GM19238 (cell line): ENCODE measurements around the gene EFEMP1.

ENCODE experiments used
- DNase-seq: peaks from one replicate; pipeline ENCODE4 v3.0.0; 2011; ENCODE audit warnings: low spot score; ENCODE audit not compliant: insufficient read length

Gene EFEMP1

DNA sequence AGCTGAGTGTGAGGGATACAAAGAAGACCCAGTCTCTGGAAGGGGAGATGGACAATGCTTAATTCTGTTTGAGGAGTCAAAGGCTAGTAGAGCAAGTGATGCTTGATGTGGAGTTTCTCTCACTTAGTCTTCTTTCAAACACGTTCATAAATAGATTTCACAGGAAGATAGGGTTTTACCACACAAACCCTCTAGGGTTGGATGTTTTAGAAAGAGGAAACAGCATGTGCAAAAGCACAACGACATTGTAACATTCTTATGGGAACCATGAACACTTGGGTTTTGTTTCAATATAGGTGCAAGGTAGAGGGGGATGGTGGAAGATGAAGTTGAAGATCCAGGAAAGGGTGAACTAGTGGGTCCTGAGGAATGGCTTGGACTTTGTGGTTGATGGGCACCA is 10.8 kb upstream of the EFEMP1 start:
- no peak for DNase-seq

DNA sequence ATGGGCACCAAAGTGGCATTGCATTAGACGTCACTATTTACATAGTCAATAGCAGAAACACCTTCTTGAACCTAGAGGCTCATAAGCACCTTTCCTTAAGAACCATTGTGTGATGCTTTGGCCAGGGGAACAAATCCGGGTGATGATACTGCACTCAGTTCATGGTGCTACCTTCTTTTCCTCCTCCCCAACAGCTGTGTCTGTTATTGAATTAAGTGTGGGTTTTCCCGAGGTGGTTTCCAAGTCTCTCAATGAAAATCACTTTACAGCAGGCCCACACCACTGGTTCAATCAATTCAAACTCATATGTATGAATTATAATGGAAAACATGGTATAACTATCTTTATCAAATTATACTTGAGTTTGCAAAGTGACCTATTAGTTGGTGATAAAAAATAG is 9.3 kb upstream of the EFEMP1 start:
- no peak for DNase-seq

DNA sequence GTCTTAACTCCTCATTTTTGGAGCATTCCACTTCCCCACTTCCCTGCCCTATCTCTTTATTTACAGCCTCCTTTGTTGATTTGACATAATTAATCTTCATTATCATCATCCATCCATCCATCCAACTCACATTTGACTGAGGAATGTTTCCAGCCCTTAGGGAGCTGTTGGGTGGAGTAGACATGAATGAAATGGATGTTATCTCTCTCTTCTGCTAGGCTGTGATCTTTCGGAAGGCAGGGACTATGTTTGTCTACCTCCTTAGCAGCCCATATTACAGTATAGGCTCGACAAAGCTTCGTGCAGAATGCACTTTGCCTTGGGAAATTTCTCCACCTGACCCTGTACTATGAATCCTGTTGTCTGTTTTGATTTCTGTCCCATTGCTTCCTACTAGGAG is 7.7 kb upstream of the EFEMP1 start:
- DNase-seq, result no peak

DNA sequence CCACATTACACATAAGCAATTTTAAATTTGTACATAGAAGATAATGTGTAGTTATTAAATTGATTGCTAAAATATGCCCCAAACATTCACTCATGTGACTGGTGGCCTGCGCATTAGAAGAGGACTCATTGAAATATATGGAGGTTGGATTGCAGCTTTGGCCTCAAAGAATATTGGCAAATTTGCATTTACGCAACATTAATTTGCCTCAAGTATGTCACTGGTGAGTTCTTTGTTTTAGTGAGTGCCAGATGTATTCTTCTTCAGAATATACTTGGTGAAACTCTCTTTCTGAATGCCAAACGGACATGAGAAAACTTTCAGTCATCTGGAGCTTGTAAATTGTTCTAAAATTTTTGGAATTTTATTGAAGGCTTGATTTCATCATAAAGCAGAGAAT is 5.9 kb upstream of the EFEMP1 start:
- DNase-seq, result no peak

DNA sequence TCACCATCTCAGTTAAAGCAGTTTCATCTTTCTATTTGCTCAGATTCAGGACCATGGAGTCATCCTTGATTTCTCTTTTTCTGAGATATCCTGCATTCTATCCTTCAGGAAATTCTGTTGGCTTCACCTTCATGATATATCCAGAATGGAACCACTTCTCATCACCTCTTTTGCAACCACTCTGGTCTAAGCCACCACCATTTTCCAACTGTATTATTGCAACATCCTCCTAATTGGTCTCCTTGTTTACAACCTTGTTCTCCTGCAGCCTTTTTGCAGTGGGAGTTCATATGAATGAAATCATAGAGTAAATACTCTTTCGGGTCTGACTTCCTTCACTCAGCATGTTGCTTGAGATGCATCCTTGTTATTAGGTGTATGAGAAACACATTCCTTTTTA is 3.4 kb upstream of the EFEMP1 start:
- no peak for DNase-seq

DNA sequence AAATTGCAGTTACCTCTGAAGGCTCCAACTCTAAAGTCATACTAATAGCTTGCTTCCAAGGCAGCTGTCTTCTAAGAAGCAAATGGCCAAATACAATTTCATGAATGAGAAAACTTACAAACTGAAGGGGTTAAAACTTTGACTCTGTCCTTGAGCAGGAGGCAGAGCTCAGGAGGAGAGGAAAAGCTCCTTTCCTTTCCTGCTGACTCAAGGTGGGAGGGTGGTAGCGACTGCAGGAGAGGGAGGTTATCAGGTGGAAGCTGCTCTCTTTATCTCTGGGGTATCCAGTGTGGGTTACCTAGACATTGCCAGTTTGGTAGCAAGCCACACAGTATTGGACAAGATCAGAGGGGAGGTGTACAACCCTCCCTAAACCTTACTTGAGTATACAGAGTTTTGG is 2.7 kb upstream of the EFEMP1 start:
- DNase-seq, result no peak

DNA sequence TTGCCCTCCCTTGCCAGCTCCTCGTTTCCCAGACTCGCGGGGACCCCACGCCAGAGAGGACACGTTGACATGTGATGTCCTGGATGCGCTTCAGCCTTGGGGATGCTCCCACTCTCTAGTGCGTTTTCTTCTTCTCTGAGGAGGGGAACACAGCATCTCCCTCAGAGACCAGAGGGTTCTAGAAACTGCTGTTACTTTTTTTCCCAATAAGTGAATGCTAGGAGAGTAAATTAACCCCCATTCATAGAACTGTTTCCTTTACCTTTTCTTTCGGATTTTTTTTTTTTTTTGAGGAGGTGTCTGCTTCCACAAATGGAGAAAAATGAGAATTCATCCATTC is 370 bp upstream of the EFEMP1 start:
- DNase-seq, result no peak

DNA sequence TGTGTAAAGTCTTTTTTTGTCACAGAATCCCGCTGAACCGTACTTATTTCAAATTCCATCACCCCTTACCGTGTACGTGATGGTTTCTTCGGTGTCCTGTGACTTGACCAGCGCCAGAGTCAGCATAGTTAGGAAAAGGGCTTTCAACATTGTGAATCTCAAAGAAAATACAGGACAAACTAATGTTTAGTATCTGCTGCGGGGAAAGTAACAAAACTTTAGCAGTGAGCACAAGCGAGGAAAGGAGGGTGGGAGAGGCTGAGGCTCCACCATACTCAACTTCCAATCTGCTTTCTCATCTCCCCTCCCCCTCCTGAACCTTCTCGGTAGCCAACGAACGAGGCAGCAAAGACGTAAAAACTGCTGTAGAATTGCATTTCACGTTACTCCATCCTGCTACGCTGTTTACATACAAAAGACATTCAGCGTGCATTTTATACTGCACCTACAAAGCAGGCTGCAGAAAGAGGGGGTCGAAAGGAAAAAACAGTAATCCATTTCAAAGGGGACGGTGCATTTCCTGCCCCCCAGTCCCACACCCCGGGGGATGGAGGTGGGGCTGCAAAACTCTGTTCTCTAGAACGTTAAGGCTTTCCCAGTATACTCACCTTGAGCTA is 1.2 kb downstream of the EFEMP1 start:
- DNase-seq, result no peak

DNA sequence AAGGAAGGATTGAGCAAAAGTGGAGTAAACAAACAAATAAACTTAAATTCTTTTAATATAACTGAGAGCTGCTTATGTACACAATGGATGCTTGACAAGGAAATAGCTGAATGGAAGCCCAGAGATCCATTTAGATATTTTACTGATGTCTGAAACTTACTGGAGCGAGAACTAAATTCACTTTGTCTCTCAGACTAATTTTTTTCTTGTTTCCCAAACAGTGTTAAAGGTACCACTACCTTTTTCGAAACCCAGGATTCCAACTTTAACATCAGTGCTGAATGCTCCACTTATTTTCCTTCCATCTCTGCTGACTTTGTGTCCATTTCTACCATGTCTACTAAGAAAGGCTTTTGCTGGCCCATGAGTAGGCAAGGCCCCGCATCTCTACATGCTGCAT is 4.0 kb downstream of the EFEMP1 start:
- DNase-seq, result no peak

DNA sequence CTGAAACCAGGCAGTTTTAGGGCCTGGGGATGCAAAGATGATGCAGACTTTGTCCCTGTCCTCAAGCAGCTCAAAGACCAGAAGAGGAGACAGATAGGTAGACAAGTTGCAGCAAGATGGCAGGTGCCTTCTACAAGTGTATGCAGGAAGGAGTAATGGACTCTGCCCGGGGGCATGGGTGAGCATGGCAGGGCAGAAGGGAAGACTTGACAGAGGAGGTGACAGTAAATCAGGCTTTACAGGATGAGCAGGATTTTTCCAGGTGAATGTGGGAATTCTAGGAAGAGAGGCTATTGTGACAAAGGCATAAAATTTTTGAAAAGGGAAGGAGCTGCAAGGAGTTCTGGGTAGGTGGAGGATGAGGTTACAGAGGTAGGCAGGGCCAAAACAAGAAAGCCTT is 4.7 kb downstream of the EFEMP1 start:
- no peak for DNase-seq

DNA sequence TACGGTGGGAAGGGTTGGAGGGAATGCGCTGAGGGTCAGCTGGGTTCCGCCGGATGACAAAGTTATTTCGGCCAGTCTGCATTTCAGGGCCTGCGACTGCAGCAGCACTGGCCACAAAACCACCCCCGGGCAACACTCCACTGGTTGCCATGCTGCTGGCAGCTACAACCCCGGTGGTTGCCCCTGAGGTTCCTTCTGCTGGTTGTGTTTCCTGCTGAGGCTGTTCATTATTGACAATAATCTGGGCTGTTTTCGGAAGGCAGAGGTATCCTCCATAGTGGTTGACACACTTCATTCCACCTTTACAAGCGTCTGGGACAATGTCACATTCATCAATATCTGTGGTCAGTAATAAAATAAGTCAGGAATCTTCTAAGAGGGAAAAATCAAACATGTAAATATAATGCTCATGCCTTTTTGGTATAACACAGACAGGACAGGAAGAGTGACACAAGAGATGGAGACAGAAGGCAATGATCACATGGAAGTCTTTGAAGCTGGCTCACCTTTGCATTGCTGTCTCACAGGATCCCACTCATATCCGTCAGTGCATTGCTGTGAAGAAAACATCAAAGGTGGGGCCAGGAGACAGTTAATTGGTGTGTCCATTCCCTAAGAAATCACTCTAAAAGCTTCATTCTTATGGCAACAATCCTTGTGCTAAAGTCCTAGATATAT is 5.7 kb downstream of the EFEMP1 start:
- DNase-seq, result no peak

DNA sequence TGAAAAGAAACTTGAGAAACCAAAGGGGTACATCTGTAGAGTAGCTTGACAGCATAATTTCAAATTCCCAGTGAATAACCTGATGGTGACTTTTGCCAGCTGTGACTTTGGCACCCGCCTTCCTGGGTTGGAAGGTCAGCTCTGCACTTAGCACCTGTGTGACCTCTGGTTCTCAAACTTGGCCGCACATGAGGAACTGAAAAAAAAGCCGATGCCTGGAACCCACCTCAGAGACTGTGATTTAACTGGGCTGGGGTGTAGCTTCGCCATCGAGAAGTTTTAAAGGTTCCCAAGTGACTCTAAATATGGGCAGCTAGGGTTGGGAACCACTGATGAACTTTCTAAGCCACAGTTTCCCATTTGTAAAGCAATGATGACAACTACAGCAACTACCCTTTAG is 6.5 kb downstream of the EFEMP1 start:
- DNase-seq, result no peak

DNA sequence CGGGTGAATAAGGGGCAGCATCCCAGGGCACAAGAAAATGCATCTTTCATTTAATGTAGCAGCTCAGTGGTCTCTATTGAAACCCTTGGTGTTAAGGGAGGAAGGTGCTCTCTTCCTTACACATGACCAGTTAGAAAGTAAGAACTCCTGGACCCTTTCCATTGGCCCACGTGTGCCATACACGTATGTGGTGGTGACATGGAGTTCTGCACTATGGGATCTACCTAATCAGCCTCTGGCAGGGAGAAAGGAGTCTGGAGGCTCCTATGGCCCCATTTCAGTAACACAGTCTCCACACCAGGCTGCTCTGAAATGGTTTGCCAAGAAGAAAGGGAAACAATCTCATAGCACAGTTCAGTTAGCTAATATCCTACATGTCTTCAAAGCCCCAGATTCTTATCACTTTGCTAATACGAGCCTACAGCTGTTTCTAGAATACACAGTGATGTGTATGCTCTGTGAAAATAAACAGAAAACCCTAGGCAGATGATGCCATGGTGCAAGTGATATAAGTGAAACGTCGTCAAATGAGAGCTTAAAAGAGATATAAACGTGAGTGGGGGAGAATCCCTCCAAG is 7.0 kb downstream of the EFEMP1 start:
- DNase-seq, result no peak

DNA sequence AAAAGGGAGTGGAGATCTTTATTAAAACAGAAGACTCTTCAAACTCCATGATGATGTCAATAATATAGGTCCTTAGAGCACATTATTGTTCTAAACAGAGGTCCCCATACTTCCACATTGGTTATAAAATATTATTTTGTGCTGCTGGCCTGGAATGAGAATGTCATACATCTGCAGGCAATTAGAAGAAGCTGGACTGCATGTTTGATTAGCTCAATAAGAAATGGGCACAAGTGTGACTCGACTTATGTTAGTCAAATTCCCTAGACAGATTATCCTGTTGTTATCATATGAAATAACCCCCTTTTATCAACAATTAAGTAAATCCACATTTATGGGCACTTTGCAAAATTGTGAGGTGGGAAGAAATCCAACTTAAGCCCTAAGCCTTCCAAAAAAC is 8.8 kb downstream of the EFEMP1 start:
- DNase-seq, result no peak

DNA sequence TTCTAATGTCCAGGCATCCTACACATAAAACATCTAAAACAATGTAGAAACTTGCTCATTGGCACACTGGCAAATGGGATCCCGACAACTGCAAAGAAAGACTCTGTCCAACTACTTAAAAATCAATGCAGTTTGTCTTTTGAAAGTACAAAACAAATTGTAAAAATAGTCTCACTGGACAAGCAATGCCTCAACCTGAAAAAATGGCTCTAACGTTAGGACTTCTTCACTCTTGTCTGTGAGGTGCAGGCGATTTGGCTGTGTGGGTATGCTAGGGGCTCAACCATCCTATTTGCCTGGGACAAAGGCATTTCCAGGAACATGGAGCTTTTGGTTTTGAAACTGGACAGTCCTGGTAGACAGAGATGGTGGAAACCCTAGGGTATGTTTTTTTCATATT is 10.7 kb downstream of the EFEMP1 start:
- DNase-seq, result no peak

DNA sequence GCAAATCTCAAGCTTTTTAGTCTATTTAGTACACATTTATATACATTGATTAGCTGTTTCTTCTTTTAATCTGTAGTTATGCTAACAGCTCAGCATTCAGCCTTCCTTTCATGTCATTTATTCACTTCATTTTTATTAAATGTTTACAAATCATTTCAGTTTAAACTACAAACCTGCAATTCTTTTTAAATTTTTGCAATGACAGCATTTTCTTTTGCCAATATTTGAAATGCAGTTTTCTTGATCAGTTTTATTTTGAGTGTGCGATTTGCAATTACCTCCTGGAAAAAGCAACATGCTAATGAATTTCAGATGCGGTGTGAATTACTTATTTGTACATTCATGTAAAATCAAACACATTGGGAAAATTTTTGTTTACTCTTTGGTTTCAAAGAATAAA is 13.5 kb downstream of the EFEMP1 start:
- DNase-seq, result no peak

DNA sequence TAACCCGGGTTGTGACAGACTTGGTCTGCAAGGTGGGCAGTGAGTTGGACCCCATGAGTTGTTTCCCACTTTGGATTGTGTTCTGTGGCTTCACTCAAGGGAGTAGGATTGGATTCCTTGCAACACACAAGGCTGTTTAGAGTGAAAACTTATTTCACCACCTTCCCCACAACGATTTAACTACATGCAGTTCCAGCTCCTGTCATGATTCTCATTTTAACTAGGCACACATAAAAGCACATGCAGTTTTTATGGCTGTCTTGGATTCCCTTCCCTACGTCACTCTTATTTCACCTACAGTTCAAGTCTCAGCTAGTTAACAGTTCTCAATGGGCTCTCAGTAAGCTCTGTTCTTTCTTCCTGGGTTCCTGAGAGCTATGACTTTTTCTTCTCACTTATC is 15.9 kb downstream of the EFEMP1 start:
- no peak for DNase-seq

DNA sequence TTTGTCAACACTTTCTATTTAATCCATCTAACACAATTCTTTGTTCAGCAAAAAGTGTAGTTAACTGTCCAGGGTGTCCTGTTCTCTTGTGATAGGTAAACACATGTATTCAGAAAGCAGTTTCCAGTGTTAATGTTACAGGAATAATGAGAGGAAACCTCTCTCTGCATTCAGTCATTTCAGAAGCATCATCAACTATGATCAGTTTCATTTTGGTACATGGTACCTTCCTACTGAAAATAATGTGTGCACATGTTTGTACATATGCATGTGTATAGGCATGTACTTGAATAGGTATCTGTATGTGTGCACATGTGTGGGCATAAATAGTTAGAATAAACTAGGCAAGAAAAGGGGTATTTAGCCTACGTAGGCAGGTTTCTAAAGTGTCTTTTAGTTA is 16.6 kb downstream of the EFEMP1 start:
- DNase-seq, result no peak

DNA sequence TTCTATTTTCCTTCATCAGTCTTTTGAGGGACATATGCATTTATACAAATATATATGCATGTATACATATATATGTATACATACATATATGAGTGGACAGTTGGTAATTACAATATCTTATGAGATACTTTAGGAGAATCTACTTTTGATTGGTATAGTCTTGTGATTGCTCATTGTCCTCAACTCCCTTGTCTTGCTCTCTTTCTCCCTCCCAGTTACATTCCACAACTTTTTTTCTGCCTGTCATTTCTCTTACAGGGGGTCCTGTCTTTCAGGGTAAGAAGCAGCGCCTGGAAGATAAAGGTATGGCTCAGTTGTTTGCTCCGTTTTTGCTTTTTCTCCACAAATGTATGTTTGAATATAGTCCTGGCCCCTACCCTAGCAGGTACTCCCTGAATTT is 19.9 kb downstream of the EFEMP1 start:
- no peak for DNase-seq

DNA sequence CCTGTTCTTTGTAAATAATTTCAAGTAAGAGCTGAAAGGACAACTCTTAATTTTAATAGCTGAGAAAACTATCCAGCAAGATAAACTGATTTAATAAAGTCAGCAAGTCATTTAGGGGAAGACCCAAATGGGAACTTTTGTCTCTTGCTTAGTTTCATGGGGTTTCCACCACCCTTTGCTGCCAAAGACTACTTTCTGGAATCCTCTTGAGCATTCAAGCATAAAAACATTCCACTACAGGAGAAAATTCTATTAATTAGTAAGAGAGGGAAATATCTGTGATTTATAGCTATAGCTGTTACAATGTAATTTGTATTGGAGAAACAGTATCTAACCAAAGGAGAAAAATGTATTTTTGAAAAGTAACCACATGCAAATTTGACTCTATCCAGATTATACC is 20.6 kb downstream of the EFEMP1 start:
- DNase-seq, result no peak

DNA sequence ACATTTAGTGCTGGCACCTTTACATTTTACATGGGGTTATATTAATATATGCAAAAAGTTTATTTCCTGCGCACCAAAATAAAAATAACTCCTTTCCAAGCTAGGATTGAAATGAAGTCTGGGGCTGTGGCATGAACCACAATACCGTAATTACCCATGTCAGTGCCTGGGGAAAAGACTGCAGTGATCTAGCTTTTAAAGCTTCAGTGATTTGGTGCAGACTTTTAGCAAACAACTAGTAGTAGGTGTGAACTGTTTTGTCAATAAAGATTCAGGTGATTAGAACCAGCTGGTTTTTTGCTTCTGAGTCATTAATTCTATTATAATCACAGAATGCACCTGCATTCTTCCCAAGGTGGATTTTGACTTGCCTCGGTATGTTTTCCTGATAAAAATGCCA is 21.2 kb downstream of the EFEMP1 start:
- DNase-seq, result no peak

DNA sequence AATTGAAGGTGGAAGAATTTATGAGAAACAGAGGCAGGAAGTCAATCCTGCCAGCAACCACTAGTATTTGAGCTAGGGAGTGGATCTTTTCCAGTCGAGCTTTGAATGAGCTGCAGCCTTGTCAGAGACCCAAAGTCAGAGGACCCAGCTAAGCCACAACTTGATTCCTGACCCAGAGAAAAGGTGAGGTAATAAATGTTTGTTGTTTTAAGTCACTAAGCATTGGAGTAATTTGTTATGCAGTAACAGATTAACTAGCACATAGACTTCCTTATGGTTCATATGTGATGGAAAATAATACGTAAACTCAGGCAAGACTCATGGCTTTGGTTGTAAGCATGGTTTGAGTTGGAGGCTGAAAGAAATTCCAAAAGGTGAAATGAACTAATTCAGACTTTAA is 21.6 kb downstream of the EFEMP1 start:
- DNase-seq, result no peak

DNA sequence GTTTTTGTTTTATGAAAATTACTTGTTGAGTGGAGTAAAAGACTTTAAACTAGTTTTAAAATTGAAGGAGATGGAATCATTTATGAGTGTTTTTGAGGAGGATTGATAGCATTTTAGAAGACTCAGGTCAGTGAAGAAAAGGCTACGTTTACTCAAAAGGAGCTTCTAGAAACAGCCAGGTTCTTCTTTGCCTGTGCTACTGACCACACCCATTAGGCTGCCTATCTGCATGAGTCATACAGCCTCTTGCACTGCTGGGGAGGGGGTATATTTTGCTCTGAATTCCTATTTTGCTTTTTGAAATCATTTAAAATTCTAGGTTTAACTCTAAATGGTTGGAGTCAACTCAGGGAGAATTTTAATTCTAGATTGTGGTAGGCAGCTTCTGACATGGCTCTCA is 22.3 kb downstream of the EFEMP1 start:
- DNase-seq, result no peak
